SU-DHL-6 (cell line): ENCODE data around the gene ASPDH.

Source experiments
- H2AFZ ChIP-seq: fragments of 200-600 bp; sonication (generic); 2 replicates; pipeline ENCODE4 v1.6.1; 2014; ENCODE audit warnings: low read depth, mild to moderate bottlenecking, moderate library complexity, mixed read lengths, antibody characterized with exemption, low read length; ENCODE audit not compliant: severe bottlenecking
- H3F3A ChIP-seq: fragments of 200-600 bp; shearing (Covaris generic); 2 replicates; pipeline ENCODE4 v1.6.0; 2016; ENCODE audit warnings: antibody characterized with exemption, mild to moderate bottlenecking; ENCODE audit not compliant: insufficient read depth
- H3K27ac ChIP-seq: fragments of 200-600 bp; sonication (generic); 2 replicates; pipeline ENCODE4 v1.5.1; 2016; ENCODE audit warnings: low read depth, mild to moderate bottlenecking, low read length, moderate library complexity, mixed read lengths
- H3K27me3 ChIP-seq: fragments of 200-600 bp; sonication (generic), shearing (Covaris generic); 2 replicates; pipeline ENCODE4 v1.6.0; 2014; ENCODE audit warnings: mild to moderate bottlenecking, low read length
- H3K36me3 ChIP-seq: fragments of 200-600 bp; sonication (generic); 2 replicates; pipeline ENCODE4 v1.6.1; 2014; ENCODE audit warnings: mild to moderate bottlenecking, low read length, mixed read lengths
- H3K4me2 ChIP-seq: fragments of 300-600, 200-600 bp; shearing (Covaris generic), sonication (generic); 2 replicates; pipeline ENCODE4 v1.6.0; 2014; ENCODE audit warnings: low read length, low read depth, mild to moderate bottlenecking; ENCODE audit not compliant: poor library complexity, severe bottlenecking
- H3K4me3 ChIP-seq: fragments of 200-600 bp; sonication (generic); 2 replicates; pipeline ENCODE4 v1.5.1; 2014; ENCODE audit warnings: antibody characterized with exemption, low read length, mild to moderate bottlenecking, mixed read lengths; ENCODE audit not compliant: insufficient read depth, poor library complexity, severe bottlenecking
- H3K79me2 ChIP-seq: fragments of 200-600 bp; sonication (generic); 2 replicates; pipeline ENCODE4 v1.6.1; 2014; ENCODE audit warnings: mild to moderate bottlenecking, low read length, moderate library complexity; ENCODE audit not compliant: insufficient read depth
- H3K9ac ChIP-seq: fragments of 200-600 bp; sonication (generic); 2 replicates; pipeline ENCODE4 v1.7.0; 2014; ENCODE audit warnings: mild to moderate bottlenecking, low read length
- H3K9me2 ChIP-seq: fragments of 200-600 bp; sonication (generic); replicated peaks from 2 replicates; pipeline ENCODE4 v1.6.1; 2014; ENCODE audit warnings: low read length; ENCODE audit not compliant: insufficient read depth
- H3K9me3 ChIP-seq: fragments of 200-600 bp; sonication (generic); 2 replicates; pipeline ENCODE4 v1.6.1; 2014; ENCODE audit warnings: low read length, mixed read lengths; ENCODE audit not compliant: insufficient read depth
- H4K20me1 ChIP-seq: fragments of 200-600 bp; sonication (generic); 2 replicates; pipeline ENCODE4 v1.6.1; 2014; ENCODE audit warnings: low read depth, mild to moderate bottlenecking, antibody characterized with exemption, low read length, moderate library complexity, mixed read lengths
- EZH2phosphoT487 ChIP-seq: fragments of 200-600 bp; sonication (generic), shearing (Covaris generic); conservative IDR thresholded peaks from 2 replicates; pipeline ENCODE4 v1.6.1; 2018; ENCODE audit warnings: mild to moderate bottlenecking, antibody characterized with exemption, low read length, moderate library complexity, mixed read lengths
- TF ChIP-seq, protein P1 (sequence below): fragments of 200-600 bp; sonication (generic); IDR thresholded peaks from one replicate; pipeline ENCODE4 v1.5.1; 2017; ENCODE audit warnings: antibody characterized with exemption, mild to moderate bottlenecking, low read length, moderate library complexity; ENCODE audit not compliant: insufficient read depth, poor library complexity, severe bottlenecking

ASPDH gene

GRCh38 chr19:50559636-50560035 lies 45.9 kb upstream of the ASPDH start:
- Histone ChIP-seq H3K36me3 (no peaks in the 10 kb centered on the region), H4K20me1 (no peaks in the 10 kb centered on the region), H3F3A (no peaks in the 10 kb centered on the region), H3K9me2 (no peaks in the 10 kb centered on the region), H3K9ac (no peak overlapping the region), H3K27ac (no peak overlapping the region), H3K9me3 (no peaks in the 10 kb centered on the region), H3K79me2 (no peaks in the 10 kb centered on the region), H3K4me2 (no peak overlapping the region), H3K27me3 (no peaks in the 10 kb centered on the region), H3K4me3 (no peak overlapping the region), H2AFZ (no peak overlapping the region)
- no peak for TF ChIP-seq EZH2phosphoT487
- TF ChIP-seq, protein P1, sequence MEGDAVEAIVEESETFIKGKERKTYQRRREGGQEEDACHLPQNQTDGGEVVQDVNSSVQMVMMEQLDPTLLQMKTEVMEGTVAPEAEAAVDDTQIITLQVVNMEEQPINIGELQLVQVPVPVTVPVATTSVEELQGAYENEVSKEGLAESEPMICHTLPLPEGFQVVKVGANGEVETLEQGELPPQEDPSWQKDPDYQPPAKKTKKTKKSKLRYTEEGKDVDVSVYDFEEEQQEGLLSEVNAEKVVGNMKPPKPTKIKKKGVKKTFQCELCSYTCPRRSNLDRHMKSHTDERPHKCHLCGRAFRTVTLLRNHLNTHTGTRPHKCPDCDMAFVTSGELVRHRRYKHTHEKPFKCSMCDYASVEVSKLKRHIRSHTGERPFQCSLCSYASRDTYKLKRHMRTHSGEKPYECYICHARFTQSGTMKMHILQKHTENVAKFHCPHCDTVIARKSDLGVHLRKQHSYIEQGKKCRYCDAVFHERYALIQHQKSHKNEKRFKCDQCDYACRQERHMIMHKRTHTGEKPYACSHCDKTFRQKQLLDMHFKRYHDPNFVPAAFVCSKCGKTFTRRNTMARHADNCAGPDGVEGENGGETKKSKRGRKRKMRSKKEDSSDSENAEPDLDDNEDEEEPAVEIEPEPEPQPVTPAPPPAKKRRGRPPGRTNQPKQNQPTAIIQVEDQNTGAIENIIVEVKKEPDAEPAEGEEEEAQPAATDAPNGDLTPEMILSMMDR = no peak

DNA sequence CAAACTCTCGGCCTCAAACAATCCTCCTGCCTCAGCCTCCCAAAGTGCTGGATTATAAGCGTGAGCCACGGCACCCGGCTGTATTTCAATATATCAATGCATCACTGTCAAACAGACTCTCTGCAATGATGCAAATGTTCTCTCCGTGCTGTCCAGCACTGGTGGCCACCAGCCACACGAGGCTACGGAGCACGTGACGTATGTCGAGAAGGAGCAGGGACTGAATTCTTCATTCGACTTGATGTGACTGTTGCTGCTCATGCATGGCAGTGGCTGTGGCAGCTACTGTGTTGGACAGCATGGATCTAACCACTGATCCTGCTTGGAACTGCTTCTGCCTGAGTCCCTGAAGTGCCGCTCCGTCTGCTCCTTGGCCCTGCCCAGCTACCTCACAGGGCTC lies 44.7 kb upstream of the ASPDH start:
- Histone ChIP-seq H2AFZ (no peak overlapping the region), H3K9me3 (no peaks in the 10 kb centered on the region), H3K9me2 (no peaks in the 10 kb centered on the region), H3F3A (no peaks in the 10 kb centered on the region), H3K4me2 (no peak overlapping the region), H3K36me3 (no peaks in the 10 kb centered on the region), H3K27me3 (no peaks in the 10 kb centered on the region), H4K20me1 (no peaks in the 10 kb centered on the region), H3K4me3 (no peak overlapping the region), H3K79me2 (no peaks in the 10 kb centered on the region), H3K9ac (no peak overlapping the region), H3K27ac (no peak overlapping the region)
- no peak for TF ChIP-seq EZH2phosphoT487
- TF ChIP-seq, protein P1 = no peak

GRCh38 chr19:50558039-50558438 lies 44.3 kb upstream of the ASPDH start:
- H3K4me2 ChIP-seq = no peak overlapping the region
- TF ChIP-seq, protein P1 = no peak
- H3K4me3 ChIP-seq = no peak overlapping the region
- no peaks in the 10 kb centered on the region for H3F3A ChIP-seq
- no peaks in the 10 kb centered on the region for H3K9me3 ChIP-seq
- H3K27me3 ChIP-seq = no peaks in the 10 kb centered on the region
- H3K9me2 ChIP-seq = no peaks in the 10 kb centered on the region
- H3K36me3 ChIP-seq = no peaks in the 10 kb centered on the region
- no peak overlapping the region for H3K27ac ChIP-seq
- H2AFZ ChIP-seq = no peak overlapping the region
- no peak overlapping the region for H3K9ac ChIP-seq
- H4K20me1 ChIP-seq = no peaks in the 10 kb centered on the region
- H3K79me2 ChIP-seq = no peaks in the 10 kb centered on the region
